HL-60 (cell line): ENCODE data around the gene ALPI.
"Not testable (repeated sequence)": the region's sequence is repeated elsewhere in the genome, so short reads cannot be mapped to it uniquely, and the experiment has no call there.

Experiments
- DNase-seq, 2 experiments: peaks; one replicate each; pipeline ENCODE4 v3.0.0-alpha.2; 2010 to 2020; ENCODE audit warnings: low read depth in 1 of 2, low spot score in 1 of 2
- H3K27ac ChIP-seq: fragments of 250-450 bp; sonication (Bioruptor Pico); replicated peaks from 2 replicates; pipeline ENCODE4 v1.5.1; 2020; ENCODE audit warnings: mild to moderate bottlenecking, moderate library complexity
- H3K27me3 ChIP-seq: fragments of 250-450 bp; sonication (Bioruptor Pico); 2 replicates; pipeline ENCODE4 v1.5.1; 2021; ENCODE audit warnings: mild to moderate bottlenecking, moderate library complexity; ENCODE audit not compliant: insufficient read depth, poor library complexity, severe bottlenecking
- H3K4me3 ChIP-seq: replicated peaks from 2 replicates; pipeline ENCODE4 v1.5.1; 2011; ENCODE audit warnings: mild to moderate bottlenecking, control low read depth, low read length; ENCODE audit not compliant: insufficient read depth
- GABPA ChIP-seq: IDR thresholded peaks from 2 replicates; pipeline ENCODE4 v1.6.1; 2012; ENCODE audit warnings: low read depth
- POLR2AphosphoS5 ChIP-seq: IDR thresholded peaks from 2 replicates; pipeline ENCODE4 v1.6.1; 2012; ENCODE audit warnings: low read depth
- SPI1 ChIP-seq: IDR thresholded peaks from 2 replicates; pipeline ENCODE4 v1.6.1; 2012; ENCODE audit warnings: low read depth, mild to moderate bottlenecking, borderline replicate concordance
- long read RNA-seq: library from polyadenylated mRNA; unstranded; transcript quantifications from one replicate; pipeline ENCODE4 v2.0.0, GENCODE V29; 2020
- TF ChIP-seq, protein P1 (sequence below): IDR thresholded peaks from 2 replicates; pipeline ENCODE4 v1.6.1; 2012; ENCODE audit warnings: low read depth; ENCODE audit not compliant: insufficient replicate concordance
- TF ChIP-seq, protein P2 (sequence below): IDR thresholded peaks from one replicate; pipeline ENCODE4 v1.5.1; 2011; ENCODE audit warnings: low read length, control low read depth, inconsistent platforms; ENCODE audit not compliant: insufficient read depth

ALPI gene
- long read RNA-seq, result 0 reads

DNA sequence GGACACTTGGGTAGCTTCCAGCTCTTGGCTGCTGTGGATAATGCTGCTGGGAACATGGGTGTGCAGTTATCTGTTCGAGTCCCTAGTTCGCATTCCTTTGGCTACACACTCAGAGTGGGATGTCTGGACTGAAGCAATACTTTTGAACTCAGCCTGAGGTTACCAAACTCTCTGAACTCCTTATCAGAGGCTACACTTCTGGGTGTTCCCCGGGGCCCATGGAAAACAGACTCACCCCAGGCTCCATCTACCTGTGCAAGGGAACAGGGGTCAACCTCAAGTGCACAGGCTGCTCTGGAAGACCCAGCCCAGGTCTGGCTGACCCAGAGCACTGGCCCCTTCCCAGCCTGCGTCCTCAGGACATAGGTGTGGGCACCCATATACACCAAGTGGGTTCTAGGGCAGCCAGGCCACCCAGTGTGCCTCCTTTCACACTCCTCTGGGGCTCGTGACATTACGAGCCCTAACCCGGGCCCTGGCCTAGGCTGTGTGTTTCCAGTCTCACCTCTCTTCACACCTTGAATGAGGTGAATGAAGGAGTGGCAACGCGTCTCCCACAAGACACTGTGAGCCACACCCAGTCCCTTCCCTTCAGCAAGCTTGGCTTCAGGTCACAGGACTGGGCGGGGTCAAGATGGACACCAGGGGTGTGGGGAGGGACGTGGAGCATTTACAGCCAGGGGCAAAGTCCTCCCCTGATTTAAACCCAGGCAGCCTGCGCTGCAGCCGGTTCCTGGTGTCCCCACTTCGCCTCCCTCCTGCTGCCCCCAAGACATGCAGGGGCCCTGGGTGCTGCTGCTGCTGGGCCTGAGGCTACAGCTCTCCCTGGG is at the start of gene ALPI:
ALPI (plus strand) TSS at position 728 of the 830 bp plus-strand sequence; CDS start at position 775, 47 bp downstream.
- H3K27me3 ChIP-seq, result peaks cover 2% of the 10 kb centered on the region
- H3K27ac ChIP-seq, result no peak within 1 kb of the TSS
- no peak within 1 kb of the TSS for H3K4me3 ChIP-seq
- no peak for DNase-seq
- no peak for TF ChIP-seq SPI1
- no peak for TF ChIP-seq GABPA
- TF ChIP-seq, protein P1, sequence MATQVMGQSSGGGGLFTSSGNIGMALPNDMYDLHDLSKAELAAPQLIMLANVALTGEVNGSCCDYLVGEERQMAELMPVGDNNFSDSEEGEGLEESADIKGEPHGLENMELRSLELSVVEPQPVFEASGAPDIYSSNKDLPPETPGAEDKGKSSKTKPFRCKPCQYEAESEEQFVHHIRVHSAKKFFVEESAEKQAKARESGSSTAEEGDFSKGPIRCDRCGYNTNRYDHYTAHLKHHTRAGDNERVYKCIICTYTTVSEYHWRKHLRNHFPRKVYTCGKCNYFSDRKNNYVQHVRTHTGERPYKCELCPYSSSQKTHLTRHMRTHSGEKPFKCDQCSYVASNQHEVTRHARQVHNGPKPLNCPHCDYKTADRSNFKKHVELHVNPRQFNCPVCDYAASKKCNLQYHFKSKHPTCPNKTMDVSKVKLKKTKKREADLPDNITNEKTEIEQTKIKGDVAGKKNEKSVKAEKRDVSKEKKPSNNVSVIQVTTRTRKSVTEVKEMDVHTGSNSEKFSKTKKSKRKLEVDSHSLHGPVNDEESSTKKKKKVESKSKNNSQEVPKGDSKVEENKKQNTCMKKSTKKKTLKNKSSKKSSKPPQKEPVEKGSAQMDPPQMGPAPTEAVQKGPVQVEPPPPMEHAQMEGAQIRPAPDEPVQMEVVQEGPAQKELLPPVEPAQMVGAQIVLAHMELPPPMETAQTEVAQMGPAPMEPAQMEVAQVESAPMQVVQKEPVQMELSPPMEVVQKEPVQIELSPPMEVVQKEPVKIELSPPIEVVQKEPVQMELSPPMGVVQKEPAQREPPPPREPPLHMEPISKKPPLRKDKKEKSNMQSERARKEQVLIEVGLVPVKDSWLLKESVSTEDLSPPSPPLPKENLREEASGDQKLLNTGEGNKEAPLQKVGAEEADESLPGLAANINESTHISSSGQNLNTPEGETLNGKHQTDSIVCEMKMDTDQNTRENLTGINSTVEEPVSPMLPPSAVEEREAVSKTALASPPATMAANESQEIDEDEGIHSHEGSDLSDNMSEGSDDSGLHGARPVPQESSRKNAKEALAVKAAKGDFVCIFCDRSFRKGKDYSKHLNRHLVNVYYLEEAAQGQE, result no peak

DNA sequence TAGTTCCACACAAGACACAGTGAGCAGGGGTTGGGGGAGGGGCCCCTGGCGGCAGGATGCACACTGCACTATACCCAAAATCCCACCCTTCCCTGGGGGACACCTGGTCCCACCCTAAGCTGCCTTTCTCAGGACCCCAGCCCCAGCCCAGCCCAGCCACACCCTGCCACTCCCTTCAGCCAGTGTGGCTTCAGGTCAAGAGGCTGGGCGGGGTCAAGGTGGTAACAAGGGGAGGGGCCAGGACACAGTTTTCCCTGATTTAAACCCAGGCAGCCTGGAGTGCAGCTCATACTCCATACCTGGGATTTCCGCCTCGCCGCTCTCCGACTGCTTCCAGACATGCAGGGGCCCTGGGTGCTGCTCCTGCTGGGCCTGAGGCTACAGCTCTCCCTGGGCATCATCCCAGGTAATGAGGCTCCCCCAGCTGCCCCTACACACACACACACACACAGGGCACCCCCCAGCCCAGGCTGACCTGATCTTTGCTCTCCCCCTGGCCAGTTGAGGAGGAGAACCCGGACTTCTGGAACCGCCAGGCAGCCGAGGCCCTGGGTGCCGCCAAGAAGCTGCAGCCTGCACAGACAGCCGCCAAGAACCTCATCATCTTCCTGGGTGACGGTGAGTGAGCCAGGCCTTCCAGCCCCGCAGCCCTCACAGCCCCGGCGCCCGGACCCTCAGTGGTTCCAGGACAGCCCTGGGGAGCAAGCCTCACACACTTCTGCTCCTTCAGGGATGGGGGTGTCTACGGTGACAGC is 49.2 kb upstream of the ALPI start, which contains the start of gene ALPG:
ALPG (plus strand) TSS at position 289 of the 755 bp plus-strand sequence; CDS start at position 340, 51 bp downstream.
- TF ChIP-seq, protein P1, result no peak
- TF ChIP-seq SPI1, result no peak
- DNase-seq, result no peak
- Histone ChIP-seq H3K4me3 (no peak within 1 kb of the TSS), H3K27ac (no peak within 1 kb of the TSS), H3K27me3 (no peaks in the 10 kb centered on the region)

DNA sequence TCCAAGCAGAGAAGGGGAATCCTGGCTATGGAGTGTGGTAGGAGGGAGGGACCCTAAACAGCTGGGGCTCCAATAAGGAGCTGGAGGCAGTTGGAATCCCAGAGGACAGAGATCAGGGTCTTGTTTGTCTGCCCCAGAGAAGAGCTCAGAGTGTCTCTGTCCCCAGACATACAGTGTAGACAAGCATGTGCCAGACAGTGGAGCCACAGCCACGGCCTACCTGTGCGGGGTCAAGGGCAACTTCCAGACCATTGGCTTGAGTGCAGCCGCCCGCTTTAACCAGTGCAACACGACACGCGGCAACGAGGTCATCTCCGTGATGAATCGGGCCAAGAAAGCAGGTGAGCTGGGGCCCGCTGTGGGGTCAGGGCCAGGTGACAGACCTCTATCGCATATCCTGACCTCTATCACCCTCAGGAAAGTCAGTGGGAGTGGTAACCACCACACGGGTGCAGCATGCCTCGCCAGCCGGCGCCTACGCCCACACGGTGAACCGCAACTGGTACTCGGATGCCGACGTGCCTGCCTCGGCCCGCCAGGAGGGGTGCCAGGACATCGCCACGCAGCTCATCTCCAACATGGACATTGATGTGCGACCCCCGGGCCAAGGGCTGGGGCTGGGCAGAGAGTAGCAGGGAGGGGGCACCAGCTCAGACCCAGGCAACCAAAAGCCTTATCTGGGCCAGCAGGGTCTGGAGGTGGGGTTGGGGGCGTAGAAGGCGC is 48.4 kb upstream of the ALPI start:
- H3K4me3 ChIP-seq, H3K27ac ChIP-seq, DNase-seq, H3K27me3 ChIP-seq: not testable (repeated sequence)

DNA sequence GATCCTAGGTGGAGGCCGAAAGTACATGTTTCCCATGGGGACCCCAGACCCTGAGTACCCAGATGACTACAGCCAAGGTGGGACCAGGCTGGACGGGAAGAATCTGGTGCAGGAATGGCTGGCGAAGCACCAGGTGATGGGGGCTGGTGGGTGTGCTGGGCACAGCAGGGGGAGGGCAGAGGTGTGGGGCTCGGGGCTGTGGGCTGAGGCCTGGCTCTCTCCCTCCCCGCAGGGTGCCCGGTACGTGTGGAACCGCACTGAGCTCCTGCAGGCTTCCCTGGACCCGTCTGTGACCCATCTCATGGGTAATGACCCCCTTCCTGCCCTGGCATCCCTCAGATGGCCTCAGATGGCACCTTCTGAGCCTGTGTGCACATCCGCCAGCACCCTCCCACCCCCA is 47.7 kb upstream of the ALPI start:
- DNase-seq, H3K27me3 ChIP-seq, H3K27ac ChIP-seq, H3K4me3 ChIP-seq: not testable (repeated sequence)

DNA sequence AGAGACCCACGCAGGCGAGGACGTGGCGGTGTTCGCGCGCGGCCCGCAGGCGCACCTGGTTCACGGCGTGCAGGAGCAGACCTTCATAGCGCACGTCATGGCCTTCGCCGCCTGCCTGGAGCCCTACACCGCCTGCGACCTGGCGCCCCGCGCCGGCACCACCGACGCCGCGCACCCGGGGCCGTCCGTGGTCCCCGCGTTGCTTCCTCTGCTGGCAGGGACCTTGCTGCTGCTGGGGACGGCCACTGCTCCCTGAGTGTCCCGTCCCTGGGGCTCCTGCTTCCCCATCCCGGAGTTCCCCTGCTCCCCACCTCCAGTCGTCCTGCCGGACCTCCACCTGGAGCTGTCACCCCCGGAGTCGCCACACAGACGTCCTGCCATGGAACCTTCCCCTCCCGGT is 46.3 kb upstream of the ALPI start:
- not testable (repeated sequence) for DNase-seq, H3K27me3 ChIP-seq, H3K4me3 ChIP-seq, H3K27ac ChIP-seq

DNA sequence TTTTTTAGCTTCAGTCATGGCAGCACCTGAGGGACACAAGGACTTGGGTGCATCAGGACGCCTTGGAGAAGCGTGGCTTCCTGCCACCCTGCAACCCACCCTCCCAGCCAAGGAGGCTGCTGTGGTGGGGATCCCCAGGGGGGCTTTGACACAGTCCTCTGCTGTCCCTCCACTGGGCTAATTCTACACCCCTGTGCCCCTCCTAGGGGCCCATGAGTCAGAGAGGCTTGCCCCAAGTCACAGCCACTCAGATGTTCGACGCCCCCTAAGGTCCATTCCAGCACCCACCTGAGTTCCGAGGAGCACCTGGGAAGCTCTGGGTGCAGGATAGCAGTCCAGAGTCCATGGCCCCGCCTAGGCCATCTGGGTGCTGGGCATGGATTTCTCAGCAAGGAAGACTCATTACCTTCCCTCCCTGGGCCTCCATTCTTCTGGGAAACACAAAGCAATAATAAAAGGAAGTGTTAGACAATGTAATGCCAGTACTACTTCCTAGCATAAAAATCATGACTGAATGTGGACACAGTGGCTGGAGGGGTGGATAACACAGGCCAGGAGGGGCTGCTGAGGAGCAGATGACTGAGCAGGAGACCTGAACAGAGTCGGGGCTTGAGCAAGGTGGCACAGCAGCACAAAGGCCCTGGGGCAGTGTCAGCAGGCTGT is 45.6 kb upstream of the ALPI start:
- Histone ChIP-seq H3K27me3 (peaks cover 10% of the 10 kb centered on the region), H3K4me3 (no peak overlapping the region), H3K27ac (no peak overlapping the region)
- TF ChIP-seq, protein P2, sequence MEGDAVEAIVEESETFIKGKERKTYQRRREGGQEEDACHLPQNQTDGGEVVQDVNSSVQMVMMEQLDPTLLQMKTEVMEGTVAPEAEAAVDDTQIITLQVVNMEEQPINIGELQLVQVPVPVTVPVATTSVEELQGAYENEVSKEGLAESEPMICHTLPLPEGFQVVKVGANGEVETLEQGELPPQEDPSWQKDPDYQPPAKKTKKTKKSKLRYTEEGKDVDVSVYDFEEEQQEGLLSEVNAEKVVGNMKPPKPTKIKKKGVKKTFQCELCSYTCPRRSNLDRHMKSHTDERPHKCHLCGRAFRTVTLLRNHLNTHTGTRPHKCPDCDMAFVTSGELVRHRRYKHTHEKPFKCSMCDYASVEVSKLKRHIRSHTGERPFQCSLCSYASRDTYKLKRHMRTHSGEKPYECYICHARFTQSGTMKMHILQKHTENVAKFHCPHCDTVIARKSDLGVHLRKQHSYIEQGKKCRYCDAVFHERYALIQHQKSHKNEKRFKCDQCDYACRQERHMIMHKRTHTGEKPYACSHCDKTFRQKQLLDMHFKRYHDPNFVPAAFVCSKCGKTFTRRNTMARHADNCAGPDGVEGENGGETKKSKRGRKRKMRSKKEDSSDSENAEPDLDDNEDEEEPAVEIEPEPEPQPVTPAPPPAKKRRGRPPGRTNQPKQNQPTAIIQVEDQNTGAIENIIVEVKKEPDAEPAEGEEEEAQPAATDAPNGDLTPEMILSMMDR, result no peak
- TF ChIP-seq POLR2AphosphoS5 (no peak), GABPA (no peak), SPI1 (no peak)
- TF ChIP-seq, protein P1, result no peak
- no peak for DNase-seq
